IMR-90 (cell line): ENCODE results near the gene TRPM3. TPM values are rescaled to one million over a fixed set of nuclear protein-coding genes. Genes with fewer than 3 reads are reported as not detected.

Experiments used
- ATAC-seq: fragments of 200-7000 bp; cut with Tn5 transposase; 2 replicates; pipeline ENCODE4 v1.9.1; 2020; ENCODE audit warnings: low read depth, mild to moderate bottlenecking, moderate library complexity
- BruUV-seq: library from RNA; stranded (reverse); fragments of 400-500 nt; replicated peaks from 2 replicates; lab custom pipeline; 2021; lab: Mats Ljungman, UMichigan
- CTCF ChIA-PET: fragments of 300-600 bp; formaldehyde crosslinking; extraction: SDS; loops from one replicate; lab custom pipeline; 2021; ENCODE audit warnings: antibody characterized with exemption; lab: Yijun Ruan, JAX
- POLR2A ChIA-PET: fragments of 300-600 bp; sonication (Branson Sonifier 250); formaldehyde crosslinking; loops from one replicate; lab custom pipeline; 2022; ENCODE audit warnings: antibody characterized with exemption; ENCODE audit not compliant: unreplicated experiment; lab: Charles Lee
- DNase-seq: peaks from one replicate; pipeline ENCODE4 v3.0.0; 2013
- H2AFZ ChIP-seq: replicated peaks from 2 replicates; pipeline ENCODE3; 2013; ENCODE audit warnings: low read length, mild to moderate bottlenecking; ENCODE audit not compliant: poor library complexity
- H2AK5ac ChIP-seq: 2 replicates; pipeline ENCODE4 v1.6.1; 2013; ENCODE audit warnings: low read depth, low read length, inconsistent platforms
- H2AK9ac ChIP-seq: replicated peaks from 2 replicates; pipeline ENCODE3; 2013; ENCODE audit warnings: mild to moderate bottlenecking, low read depth, low read length, moderate library complexity; ENCODE audit not compliant: poor library complexity
- H2BK120ac ChIP-seq: 2 replicates; pipeline ENCODE4 v1.6.1; 2013; ENCODE audit warnings: low read depth, low read length, inconsistent platforms
- H2BK15ac ChIP-seq: 3 replicates; pipeline ENCODE4 v1.6.1; 2013; ENCODE audit warnings: low read depth, low read length, inconsistent platforms
- H2BK20ac ChIP-seq: 2 replicates; pipeline ENCODE4 v1.6.1; 2013; ENCODE audit warnings: low read depth, mild to moderate bottlenecking, inconsistent platforms, low read length, moderate library complexity
- H2BK5ac ChIP-seq: 2 replicates; pipeline ENCODE4 v1.6.1; 2013; ENCODE audit warnings: mild to moderate bottlenecking, low read depth, low read length, inconsistent platforms; ENCODE audit not compliant: poor library complexity, severe bottlenecking
- H3K14ac ChIP-seq: replicated peaks from 2 replicates; pipeline ENCODE4 v1.6.1; 2013; ENCODE audit warnings: low read depth, low read length, inconsistent platforms
- H3K18ac ChIP-seq: 2 replicates; pipeline ENCODE4 v1.6.1; 2013; ENCODE audit warnings: low read depth, low read length, control low read depth
- H3K23ac ChIP-seq: 2 replicates; pipeline ENCODE4 v1.6.1; 2013; ENCODE audit warnings: low read depth, low read length, inconsistent platforms
- H3K27ac ChIP-seq: 2 replicates; pipeline ENCODE4 v1.5.1; 2013; ENCODE audit warnings: mild to moderate bottlenecking, control low read depth, low read length; ENCODE audit not compliant: insufficient read depth
- H3K27me3 ChIP-seq: 2 replicates; pipeline ENCODE4 v1.6.1; 2013; ENCODE audit warnings: low read length; ENCODE audit not compliant: control insufficient read depth, insufficient read depth
- H3K36me3 ChIP-seq: 2 replicates; pipeline ENCODE4 v1.6.1; 2013; ENCODE audit warnings: low read length, mixed read lengths; ENCODE audit not compliant: control insufficient read depth, insufficient read depth
- H3K4ac ChIP-seq: 2 replicates; pipeline ENCODE4 v1.6.1; 2013; ENCODE audit warnings: low read depth, low read length, inconsistent platforms
- H3K4me1 ChIP-seq: 2 replicates; pipeline ENCODE4 v1.6.1; 2013; ENCODE audit warnings: low read length, mixed read lengths; ENCODE audit not compliant: control insufficient read depth, insufficient read depth
- H3K4me2 ChIP-seq: 2 replicates; pipeline ENCODE4 v1.6.1; 2013; ENCODE audit warnings: low read depth, mild to moderate bottlenecking, control low read depth, low read length, moderate library complexity
- H3K4me3 ChIP-seq: 2 replicates; pipeline ENCODE4 v1.5.1; 2013; ENCODE audit warnings: low read depth, mild to moderate bottlenecking, control low read depth, low read length, moderate library complexity; ENCODE audit not compliant: insufficient read depth
- H3K56ac ChIP-seq: 2 replicates; pipeline ENCODE4 v1.6.1; 2013; ENCODE audit warnings: low read length, inconsistent platforms; ENCODE audit not compliant: insufficient read depth; ENCODE audit errors: extremely low read depth
- H3K79me1 ChIP-seq, 2 experiments: 2 replicates each; pipeline ENCODE4 v1.6.1; 2013; ENCODE audit warnings: low read length in 2 of 2, inconsistent platforms in 1 of 2, low read depth in 1 of 2
- H3K9ac ChIP-seq: 2 replicates; pipeline ENCODE4 v1.6.1; 2013; ENCODE audit warnings: low read depth, low read length, control low read depth
- H3K9me1 ChIP-seq: 2 replicates; pipeline ENCODE4 v1.6.1; 2013; ENCODE audit warnings: low read length, inconsistent platforms; ENCODE audit not compliant: insufficient read depth
- H3K9me3 ChIP-seq: 2 replicates; pipeline ENCODE4 v1.6.1; 2013; ENCODE audit warnings: low read length; ENCODE audit not compliant: control insufficient read depth, insufficient read depth
- H4K20me1 ChIP-seq: 2 replicates; pipeline ENCODE4 v1.6.1; 2013; ENCODE audit warnings: low read length, inconsistent platforms; ENCODE audit not compliant: insufficient read depth
- H4K5ac ChIP-seq: 2 replicates; pipeline ENCODE4 v1.6.1; 2013; ENCODE audit warnings: mild to moderate bottlenecking, low read depth, low read length, control low read depth
- H4K8ac ChIP-seq, 2 experiments: 2 replicates each; pipeline ENCODE4 v1.6.1; 2013; ENCODE audit warnings: low read depth in 2 of 2, low read length in 2 of 2, control low read depth in 1 of 2, inconsistent platforms in 1 of 2
- H4K91ac ChIP-seq: 2 replicates; pipeline ENCODE4 v1.6.1; 2013; ENCODE audit warnings: low read depth, low read length, inconsistent platforms; ENCODE audit not compliant: insufficient read depth
- CHD1 ChIP-seq: IDR thresholded peaks from 2 replicates; pipeline ENCODE4 v1.6.1; 2012; ENCODE audit warnings: low read depth, low read length, improper control_type of control experiment
- FOS ChIP-seq: fragments of 150-350 bp; IDR thresholded peaks from 2 replicates; pipeline ENCODE4 v1.6.1; 2016; ENCODE audit warnings: low read depth, low read length
- MAFK ChIP-seq: IDR thresholded peaks from 2 replicates; pipeline ENCODE4 v1.6.1; 2012; ENCODE audit warnings: low read depth, low read length, improper control_type of control experiment
- NFE2L2 ChIP-seq: fragments of 150-350 bp; IDR thresholded peaks from 2 replicates; pipeline ENCODE4 v1.6.1; 2016; ENCODE audit warnings: low read depth, mild to moderate bottlenecking, low read length
- POLR2A ChIP-seq: IDR thresholded peaks from 2 replicates; pipeline ENCODE4 v1.6.1; 2012; ENCODE audit warnings: mild to moderate bottlenecking, low read depth, low read length
- RFX5 ChIP-seq: IDR thresholded peaks from 2 replicates; pipeline ENCODE4 v1.8.0; 2012; ENCODE audit warnings: low read depth, mild to moderate bottlenecking, low read length, moderate library complexity
- SMC3 ChIP-seq: fragments of 150-350 bp; IDR thresholded peaks from 2 replicates; pipeline ENCODE4 v1.6.1; 2016; ENCODE audit warnings: low read depth, mild to moderate bottlenecking, antibody characterized with exemption, low read length, moderate library complexity
- WGBS, 2 experiments: methylation state at CpG; one replicate each; pipeline versions ENCODE4 v1.1.5 to v1.1.7; 2013; ENCODE audit warnings: missing lambda C conversion rate in 2 of 2; ENCODE audit not compliant: insufficient read length in 1 of 2; ENCODE audit errors: extremely low coverage in 2 of 2; 5-methylcytosine and 5-hydroxymethylcytosine counted together
- dilution Hi-C: fragments of 300-500 bp; cut with HindIII; formaldehyde crosslinking; loops from one replicate; pipeline ENCODE4 v1.14.3; 2018; ENCODE audit warnings: low sequenced_read_pairs; ENCODE audit not compliant: unreplicated experiment
- in situ Hi-C: fragments of 300-500 bp; cut with MboI; formaldehyde crosslinking; loops from 3 replicates; pipeline ENCODE4 v1.14.3; 2019; ENCODE audit warnings: low sequenced_read_pairs, inconsistent platforms, mixed read lengths
- intact Hi-C: fragments of 100-400 bp; cut with micrococcal nuclease; formaldehyde crosslinking; loops from 2 replicates; pipeline ENCODE4 v1.10.0; 2022
- polyA plus RNA-seq, 3 experiments: library from polyadenylated mRNA; depleted of rRNA; stranded (reverse); fragments of >200 nt; gene quantifications; 2 replicates each; pipeline ENCODE4 v1.2.3, GENCODE V29; 2012; ENCODE audit warnings: low replicate concordance in 1 of 3
- total RNA-seq: library from RNA; depleted of rRNA; stranded (reverse); fragments of >200 nt; gene quantifications from 2 replicates; pipeline ENCODE4 v1.2.3, GENCODE V29; 2012

TRPM3 gene
- total and polyA plus RNA-seq, 2 of the 4 experiments (the other 2 are of a cell fraction) = not detected

DNA sequence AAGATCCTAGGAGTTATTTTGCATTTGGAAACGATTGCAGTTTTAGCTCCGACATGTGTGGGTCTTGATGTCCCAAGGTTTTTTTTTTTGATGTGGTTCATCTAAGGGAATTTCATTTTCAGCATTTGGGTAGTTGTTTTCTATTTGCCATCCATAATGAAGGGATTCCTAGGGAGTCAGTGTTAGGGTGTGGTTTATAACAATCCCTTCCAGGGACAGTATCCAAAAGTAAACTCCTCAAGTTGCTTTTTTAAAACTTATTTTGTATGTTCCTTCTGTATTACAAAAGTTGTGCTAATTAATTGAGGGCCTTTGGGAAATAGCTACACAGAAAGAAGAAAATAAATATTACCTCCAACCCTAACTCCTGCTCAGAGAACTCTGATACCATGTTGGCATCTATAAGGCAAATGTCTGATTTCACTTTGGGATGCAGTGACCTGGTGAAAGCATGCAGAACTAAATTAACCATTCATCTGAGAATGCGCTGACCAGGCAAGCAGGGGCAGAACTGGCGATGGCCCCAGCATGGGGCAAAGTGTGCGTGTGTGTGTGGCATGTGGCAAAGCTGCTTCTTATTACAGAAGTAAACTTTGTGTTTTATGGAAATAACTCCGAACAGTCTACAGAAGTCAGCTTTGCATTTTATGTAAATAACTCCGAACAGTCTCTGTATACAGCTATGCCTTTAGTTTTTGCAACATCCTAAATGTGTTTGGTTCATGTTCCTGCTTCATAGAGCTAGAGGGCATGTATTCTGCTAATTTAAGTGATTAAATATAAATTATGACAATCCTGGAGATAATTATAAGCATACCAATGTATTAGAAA lies 237.2 kb downstream of the TRPM3 start:
- Histone ChIP-seq H3K18ac (no peak overlapping the region), H3K4me1 (no peaks in the 10 kb centered on the region), H4K20me1 (no peaks in the 10 kb centered on the region), H3K23ac (no peak overlapping the region), H3K4me2 (no peak overlapping the region), H3K9ac (no peak overlapping the region), H3K56ac (no peak overlapping the region), H3K9me1 (no peaks in the 10 kb centered on the region), H3K27ac (no peak overlapping the region), H2AK5ac (no peak overlapping the region), H3K9me3 (no peaks in the 10 kb centered on the region), H2BK5ac (no peak overlapping the region), H3K27me3 (peaks cover 4% of the 10 kb centered on the region), H3K4me3 (no peak overlapping the region), H2AFZ (no peak overlapping the region), H4K91ac (no peak overlapping the region), H2AK9ac (no peak overlapping the region), H3K36me3 (no peaks in the 10 kb centered on the region), H2BK15ac (no peak overlapping the region), H3K4ac (no peak overlapping the region), H2BK20ac (no peak overlapping the region), H4K8ac (no peak overlapping the region), H3K14ac (no peak overlapping the region), H4K5ac (no peak overlapping the region), H2BK120ac (no peak overlapping the region), H3K79me1 (no peaks in the 10 kb centered on the region)
- ChIA-PET POLR2A (no interaction called here), CTCF (no interaction called here)
- WGBS, 2 experiments = no CpG with 5 or more reads among the region's 7 CpGs
- in situ Hi-C loops = no loop called here
- no peak for TF ChIP-seq POLR2A
- TF ChIP-seq SMC3 = no peak
- TF ChIP-seq FOS = no peak
- TF ChIP-seq NFE2L2 = no peak
- no peak for TF ChIP-seq RFX5
- TF ChIP-seq CHD1 = no peak
- TF ChIP-seq MAFK = no peak
- dilution Hi-C loops = no loop called here
- no TSS peak for BruUV-seq
- no peak for DNase-seq
- intact Hi-C loops = no loop called here
- ATAC-seq = no peak
